PC-9 (cell line): ENCODE data around the gene TOR1B.

Source experiments
- CTCF ChIP-seq: fragments of 200-600 bp; sonication (generic); conservative IDR thresholded peaks from 2 replicates; pipeline ENCODE4 v1.6.1; 2017; ENCODE audit warnings: mixed run types, antibody characterized with exemption, mild to moderate bottlenecking, moderate library complexity
- EZH2 ChIP-seq: fragments of 200-600 bp; sonication (generic); IDR thresholded peaks from 2 replicates; pipeline ENCODE4 v1.8.0; 2017; ENCODE audit warnings: antibody characterized with exemption, low read depth

GRCh38 chr9:129773262-129774048 is 29.5 kb upstream of the TOR1B start:
- no peak for TF ChIP-seq CTCF
- no peak for TF ChIP-seq EZH2
